GM19468 (cell line): ENCODE results near the gene ADARB2.
A peak's percentile ranks its signal among the peaks of the same experiment; 100 is the strongest.

ENCODE experiments used
- ATAC-seq: cut with Tn5 transposase; IDR thresholded peaks from one replicate; pipeline ENCODE4 v1.9.1; 2021; ENCODE audit warnings: mild to moderate bottlenecking, moderate library complexity, moderate number of reproducible peaks; ENCODE audit not compliant: unreplicated experiment; ENCODE audit errors: extremely low read depth

Gene ADARB2

GRCh38 chr10:1557081-1557480 is 180.2 kb downstream of the ADARB2 start:
- ATAC-seq, result no peak

- ATAC-seq, result no peak
Measured at GRCh38 chr10:1556496-1556895, 180.8 kb downstream of the ADARB2 start.

- ATAC-seq, result no peak
Measured at GRCh38 chr10:1553951-1554350, 183.4 kb downstream of the ADARB2 start.

GRCh38 chr10:1552881-1553670 is 184.2 kb downstream of the ADARB2 start:
- no peak for ATAC-seq

- no peak for ATAC-seq
Measured at GRCh38 chr10:1552406-1552805, 184.9 kb downstream of the ADARB2 start.

GRCh38 chr10:1551636-1552338 is 185.5 kb downstream of the ADARB2 start:
- ATAC-seq, result no peak

- no peak for ATAC-seq
Measured at GRCh38 chr10:1550616-1551015, 186.7 kb downstream of the ADARB2 start.

GRCh38 chr10:1550291-1550595 is 187.1 kb downstream of the ADARB2 start:
- ATAC-seq, result no peak

- ATAC-seq, result no peak
Measured at GRCh38 chr10:1549591-1550290, 187.6 kb downstream of the ADARB2 start.

GRCh38 chr10:1548596-1548995 is 188.7 kb downstream of the ADARB2 start:
- peak; percentile 31 for ATAC-seq

- no peak for ATAC-seq
Measured at GRCh38 chr10:1548146-1548545, 189.2 kb downstream of the ADARB2 start.

- ATAC-seq, result no peak
Measured at GRCh38 chr10:1546431-1547110, 190.8 kb downstream of the ADARB2 start.

- ATAC-seq, result no peak
Measured at GRCh38 chr10:1545524-1545923, 191.8 kb downstream of the ADARB2 start.

- ATAC-seq, result no peak
Measured at GRCh38 chr10:1544929-1545328, 192.4 kb downstream of the ADARB2 start.

- no peak for ATAC-seq
Measured at GRCh38 chr10:1544209-1544673, 193.1 kb downstream of the ADARB2 start.

GRCh38 chr10:1543596-1543995 is 193.7 kb downstream of the ADARB2 start:
- ATAC-seq, result no peak

- ATAC-seq, result no peak
Measured at GRCh38 chr10:1542941-1543340, 194.4 kb downstream of the ADARB2 start.

GRCh38 chr10:1540144-1540543 is 197.2 kb downstream of the ADARB2 start:
- no peak for ATAC-seq

GRCh38 chr10:1539216-1539615 is 198.1 kb downstream of the ADARB2 start:
- ATAC-seq, result no peak

GRCh38 chr10:1538531-1539061 is 198.7 kb downstream of the ADARB2 start:
- no peak for ATAC-seq
